HG02623 (cell line): ENCODE data around the gene CPSF3.

Experiments used
- ATAC-seq: cut with Tn5 transposase; IDR thresholded peaks from one replicate; pipeline ENCODE4 v1.9.1; 2021; ENCODE audit warnings: moderate library complexity; ENCODE audit not compliant: unreplicated experiment

CPSF3 gene

GRCh38 chr2:9416962-9417316 is 6.5 kb upstream of the CPSF3 start:
- no peak for ATAC-seq

GRCh38 chr2:9417725-9418124 is 5.7 kb upstream of the CPSF3 start:
- ATAC-seq = no peak

- no peak for ATAC-seq
Observed at GRCh38 chr2:9418746-9419145, 4.7 kb upstream of the CPSF3 start.

- ATAC-seq = no peak
Observed at GRCh38 chr2:9419541-9419940, 3.9 kb upstream of the CPSF3 start.

- ATAC-seq = no peak
Observed at GRCh38 chr2:9420495-9420894, 3.0 kb upstream of the CPSF3 start.

GRCh38 chr2:9422321-9423099 is 944 bp upstream of the CPSF3 start:
- ATAC-seq = peak; percentile 20

GRCh38 chr2:9423922-9424272 is 443 bp downstream of the CPSF3 start:
- peak; percentile 3 for ATAC-seq

GRCh38 chr2:9424447-9425164 is 1.2 kb downstream of the CPSF3 start:
- ATAC-seq = no peak

- ATAC-seq = no peak
Observed at GRCh38 chr2:9428965-9429577, 5.6 kb downstream of the CPSF3 start.

- ATAC-seq = no peak
Observed at GRCh38 chr2:9430316-9431293, 7.2 kb downstream of the CPSF3 start.

- ATAC-seq = no peak
Observed at GRCh38 chr2:9434489-9434888, 11.0 kb downstream of the CPSF3 start.

- no peak for ATAC-seq
Observed at GRCh38 chr2:9439536-9439935, 16.1 kb downstream of the CPSF3 start.

GRCh38 chr2:9440058-9440727 is 16.7 kb downstream of the CPSF3 start:
- no peak for ATAC-seq

- ATAC-seq = no peak
Observed at GRCh38 chr2:9441556-9441955, 18.1 kb downstream of the CPSF3 start.

- no peak for ATAC-seq
Observed at GRCh38 chr2:9443526-9443925, 20.1 kb downstream of the CPSF3 start.

GRCh38 chr2:9445089-9445488 is 21.6 kb downstream of the CPSF3 start:
- ATAC-seq = no peak

GRCh38 chr2:9451231-9451630 is 27.8 kb downstream of the CPSF3 start:
- no peak for ATAC-seq

GRCh38 chr2:9460441-9461017 is 37.1 kb downstream of the CPSF3 start:
- no peak for ATAC-seq

- no peak for ATAC-seq
Observed at GRCh38 chr2:9461079-9461478, 37.6 kb downstream of the CPSF3 start.

- no peak for ATAC-seq
Observed at GRCh38 chr2:9462313-9462712, 38.9 kb downstream of the CPSF3 start.
